GM23338 (cell line): ENCODE results near the gene RAPGEF5. TPM values are rescaled to one million over a fixed set of nuclear protein-coding genes. Genes with fewer than 3 reads are reported as not detected.

Experiments used
- ATAC-seq: fragments of 200-7000 bp; cut with Tn5 transposase; 3 replicates; pipeline ENCODE4 v1.9.1; 2020
- DNase-seq: peaks from one replicate; pipeline ENCODE4 v3.0.0-alpha.2; 2015; ENCODE audit warnings: low spot score
- H2AFZ ChIP-seq: fragments of 200-600 bp; sonication (generic); 2 replicates; pipeline ENCODE4 v1.8.0; 2016; ENCODE audit warnings: antibody characterized with exemption, mild to moderate bottlenecking, moderate library complexity
- H3F3A ChIP-seq: fragments of 200-600 bp; sonication (generic); replicated peaks from 2 replicates; pipeline ENCODE4 v1.8.0; 2017; ENCODE audit warnings: antibody characterized with exemption, mixed run types, low read depth
- H3K27ac ChIP-seq: fragments of 200-600 bp; sonication (generic); 2 replicates; pipeline ENCODE4 v1.6.1; 2016; ENCODE audit warnings: low read depth
- H3K27me3 ChIP-seq: fragments of 200-600 bp; sonication (generic); 2 replicates; pipeline ENCODE4 v1.8.0; 2016; ENCODE audit warnings: mild to moderate bottlenecking, mixed run types, moderate library complexity; ENCODE audit not compliant: insufficient read depth
- H3K36me3 ChIP-seq: fragments of 200-600 bp; sonication (generic); 2 replicates; pipeline ENCODE4 v1.8.0; 2016; ENCODE audit warnings: mild to moderate bottlenecking; ENCODE audit not compliant: insufficient read depth
- H3K4me1 ChIP-seq: fragments of 200-600 bp; sonication (generic); 2 replicates; pipeline ENCODE4 v1.8.0; 2016; ENCODE audit warnings: mild to moderate bottlenecking, moderate library complexity; ENCODE audit not compliant: insufficient read depth
- H3K4me2 ChIP-seq: fragments of 200-600 bp; sonication (generic); 2 replicates; pipeline ENCODE4 v1.7.1; 2017; ENCODE audit warnings: mixed run types
- H3K4me3 ChIP-seq: fragments of 200-600 bp; sonication (generic); 2 replicates; pipeline ENCODE4 v1.6.1; 2016; ENCODE audit warnings: mixed run types
- H3K79me2 ChIP-seq: fragments of 200-600 bp; sonication (generic); replicated peaks from 2 replicates; pipeline ENCODE4 v1.8.0; 2017; ENCODE audit warnings: mild to moderate bottlenecking; ENCODE audit not compliant: insufficient read depth
- H3K9me2 ChIP-seq: fragments of 200-600 bp; sonication (generic); 2 replicates; pipeline ENCODE4 v1.8.0; 2017; ENCODE audit not compliant: insufficient read depth
- H4K20me1 ChIP-seq: fragments of 200-600 bp; sonication (generic); replicated peaks from 2 replicates; pipeline ENCODE4 v1.8.0; 2017; ENCODE audit warnings: mild to moderate bottlenecking; ENCODE audit not compliant: insufficient read depth
- H3K27ac Mint-ChIP-seq: 2 replicates; pipeline ENCODE4 v1.8.0; 2020; ENCODE audit warnings: inconsistent platforms, mild to moderate bottlenecking, moderate library complexity, mixed read lengths
- H3K27me3 Mint-ChIP-seq: 3 replicates; pipeline ENCODE4 v1.8.0; 2022; ENCODE audit warnings: low read depth, mild to moderate bottlenecking, moderate library complexity, mixed read lengths, inconsistent platforms; ENCODE audit not compliant: insufficient read depth, poor library complexity
- H3K36me3 Mint-ChIP-seq: 3 replicates; pipeline ENCODE4 v1.8.0; 2021; ENCODE audit warnings: low read depth, mild to moderate bottlenecking, inconsistent platforms, moderate library complexity, mixed read lengths
- H3K4me1 Mint-ChIP-seq: 3 replicates; pipeline ENCODE4 v1.8.0; 2020; ENCODE audit warnings: mild to moderate bottlenecking, inconsistent platforms, mixed read lengths
- H3K4me3 Mint-ChIP-seq: 3 replicates; pipeline ENCODE4 v1.8.0; 2021; ENCODE audit warnings: moderate library complexity, mild to moderate bottlenecking, inconsistent platforms, mixed read lengths
- H3K9me3 Mint-ChIP-seq: 3 replicates; pipeline ENCODE4 v1.8.0; 2020; ENCODE audit warnings: moderate library complexity, mild to moderate bottlenecking, inconsistent platforms, mixed read lengths
- CREB1 ChIP-seq: fragments of 250-450 bp; sonication (Bioruptor Pico); IDR thresholded peaks from 2 replicates; pipeline ENCODE4 v1.5.0; 2020; ENCODE audit warnings: low read depth, mild to moderate bottlenecking, moderate library complexity
- CTCF ChIP-seq, 2 experiments: fragments of 200-600 bp in 1 of 2; sonication (generic) in 1 of 2; conservative IDR thresholded peaks; 2 replicates each; pipeline versions ENCODE4 v1.5.1 to v1.6.1; 2016 to 2017; ENCODE audit warnings: antibody characterized with exemption in 2 of 2, low read depth in 2 of 2, mild to moderate bottlenecking in 2 of 2, moderate library complexity in 1 of 2
- ETS1 ChIP-seq: IDR thresholded peaks from 2 replicates; pipeline ENCODE4 v1.6.1; 2016; ENCODE audit warnings: antibody characterized with exemption
- EZH2 ChIP-seq: fragments of 200-600 bp; sonication (generic); IDR thresholded peaks from one replicate; pipeline ENCODE4 v1.8.0; 2017; ENCODE audit warnings: antibody characterized with exemption, mild to moderate bottlenecking, low read depth; ENCODE audit not compliant: unreplicated experiment
- EZH2phosphoT487 ChIP-seq: fragments of 200-600 bp; sonication (generic); IDR thresholded peaks from one replicate; pipeline ENCODE4 v1.8.1; 2018; ENCODE audit warnings: antibody characterized with exemption; ENCODE audit not compliant: unreplicated experiment
- JUNB ChIP-seq: IDR thresholded peaks from one replicate; pipeline ENCODE4 v1.6.1; 2016; ENCODE audit warnings: antibody characterized with exemption; ENCODE audit not compliant: unreplicated experiment
- NANOG ChIP-seq: IDR thresholded peaks from 2 replicates; pipeline ENCODE4 v1.6.1; 2016; ENCODE audit warnings: antibody characterized with exemption, borderline replicate concordance
- POLR2AphosphoS5 ChIP-seq: IDR thresholded peaks from 2 replicates; pipeline ENCODE4 v1.6.1; 2016; ENCODE audit warnings: antibody characterized with exemption, low read depth
- REST ChIP-seq: IDR thresholded peaks from one replicate; pipeline ENCODE4 v1.6.1; 2018; ENCODE audit warnings: antibody characterized with exemption; ENCODE audit not compliant: unreplicated experiment
- STAT1 ChIP-seq: IDR thresholded peaks from one replicate; pipeline ENCODE4 v1.6.1; 2016; ENCODE audit warnings: antibody characterized with exemption; ENCODE audit not compliant: unreplicated experiment
- ZNF114 ChIP-seq: fragments of 250-450 bp; sonication (Bioruptor Pico); IDR thresholded peaks from 2 replicates; pipeline ENCODE4 v1.5.0; 2020; ENCODE audit warnings: mild to moderate bottlenecking, moderate library complexity
- ZNF331 ChIP-seq: fragments of 250-450 bp; sonication (Bioruptor Pico); IDR thresholded peaks from 2 replicates; pipeline ENCODE4 v1.5.0; 2020; ENCODE audit warnings: low read depth, mild to moderate bottlenecking, moderate library complexity
- ZNF462 ChIP-seq: fragments of 250-450 bp; sonication (Bioruptor Pico); IDR thresholded peaks from 2 replicates; pipeline ENCODE4 v1.5.0; 2020; ENCODE audit warnings: mild to moderate bottlenecking, moderate library complexity
- polyA plus RNA-seq: library from polyadenylated mRNA; unstranded; fragments of >200 nt; fragmentation: Nextera tagmentation; extraction: Ambion mirVana; gene quantifications from 2 replicates; pipeline ENCODE4 v1.2.1, GENCODE V29; 2016
- total RNA-seq: library from RNA; depleted of rRNA; stranded (reverse); fragments of >200 nt; shearing (Covaris generic); gene quantifications from 2 replicates; pipeline ENCODE4 v1.2.3, GENCODE V29; 2014

RAPGEF5 gene
- total and polyA plus RNA-seq, 2 experiments from 2014 or later: 6.3 to 13.1 TPM

- ATAC-seq: no peak
Observed at GRCh38 chr7:22352887-22353286, 4.1 kb downstream of the RAPGEF5 start.

More at GRCh38 chr7:22352887-22353286, 4.1 kb downstream of the RAPGEF5 start:
- Mint-ChIP-seq H3K4me1 (peaks cover 49% of the 10 kb centered on the region), H3K36me3 (peaks cover 29% of the 10 kb centered on the region), H3K9me3 (peaks cover 14% of the 10 kb centered on the region; the same call in 2 of the 3 replicates), H3K27me3 (peaks cover 10% of the 10 kb centered on the region), H3K27ac (no peak overlapping the region), H3K4me3 (no peak overlapping the region)
- Histone ChIP-seq H3K27me3 (peaks cover 12% of the 10 kb centered on the region), H3K27ac (no peak overlapping the region), H4K20me1 (no peaks in the 10 kb centered on the region), H3K9me2 (no peaks in the 10 kb centered on the region), H2AFZ (no peak overlapping the region), H3K4me2 (no peak overlapping the region), H3F3A (0 out of 2 replicates have a peak, but pooled peaks cover 4% of the 10 kb centered on the region), H3K4me3 (no peak overlapping the region), H3K36me3 (no peaks in the 10 kb centered on the region), H3K4me1 (peaks cover 33% of the 10 kb centered on the region), H3K79me2 (peaks cover 77% of the 10 kb centered on the region)
- TF ChIP-seq ZNF114 (no peak), EZH2 (no peak), ETS1 (no peak), REST (no peak), CTCF (conservative IDR thresholded peaks at IDR 0.05; ENCODE audit: low read depth in 2 of 2) (no peak), POLR2AphosphoS5 (no peak), STAT1 (no peak), ZNF331 (CRISPR knock-in tag) (no peak), EZH2phosphoT487 (no peak), ZNF462 (CRISPR knock-in tag) (no peak), JUNB (no peak), CREB1 (CRISPR knock-in tag) (no peak), NANOG (no peak)
- no peak for DNase-seq
